Measurements from ENCODE around the gene CA12. TPM values are rescaled to one million over a fixed set of nuclear protein-coding genes. Genes with fewer than 3 reads are reported as not detected.

Gene CA12
- total and polyA plus RNA-seq, 10 of the 15 experiments (the other 5 are each of a cell fraction or from before 2014, with no cell fraction given), result 0.03 to 0.10 TPM; not detected in 8

- Histone ChIP-seq H3K79me2 (ENCODE audit: control insufficient read depth, insufficient read depth, low read length) (no peaks in the 10 kb centered on the region), H3K27ac (ENCODE audit: control insufficient read depth, insufficient read depth) (no peak overlapping the region), H3K27me3 (replicated peaks in 1 of 2; ENCODE audit: control insufficient read depth in 2 of 2, insufficient read depth in 2 of 2, low read length in 1 of 2) (no peaks in the 10 kb centered on the region), H3K4me2 (ENCODE audit: control insufficient read depth, insufficient read depth) (no peak overlapping the region), H3K4me1 (ENCODE audit: control insufficient read depth, insufficient read depth, low read length) (no peaks in the 10 kb centered on the region), H3K4me3 (no peak overlapping the region), H2AFZ (ENCODE audit: control insufficient read depth, low read depth, low read length) (no peak overlapping the region), H3K9me3 (replicated peaks; ENCODE audit: control insufficient read depth, insufficient read depth, low read length) (no peaks in the 10 kb centered on the region), H3K9ac (ENCODE audit: control insufficient read depth, insufficient read depth, low read length) (no peak overlapping the region), H4K20me1 (ENCODE audit: control insufficient read depth, insufficient read depth) (no peaks in the 10 kb centered on the region), H3K36me3 (ENCODE audit: control insufficient read depth in 2 of 2, insufficient read depth in 2 of 2, low read length in 1 of 2) (no peaks in the 10 kb centered on the region)
- ChIA-PET CTCF (interaction anchor here (0.6 to 1.4 kb wide), 6 partner anchors 9 to 127 kb away, joined by 3 to 4 read pairs (median 3); no protein-coding TSS in a partner anchor), RAD21 (ENCODE audit: unreplicated experiment) (no interaction called here), SMC1A (ENCODE audit: uncharacterized antibody, unreplicated experiment) (interaction anchor here (1.0 to 2.3 kb wide), 3 partner anchors 9 to 15 kb away, joined by 4 to 8 read pairs (median 4); no protein-coding TSS in a partner anchor), POLR2A (no interaction called here)
- in situ Hi-C loops (cut with MboI) (no loop called here), intact Hi-C loops (cut with micrococcal nuclease; ENCODE audit: unreplicated experiment) (no loop called here)
- no peak for TF ChIP-seq KAT2A (conservative IDR thresholded peaks at IDR 0.05; ENCODE audit: control insufficient read depth, low read depth, low read length)
- TF ChIP-seq CHD1 (IDR thresholded peaks at IDR 0.05; ENCODE audit: low read depth, low read length), result no peak
- no peak for TF ChIP-seq ZNF622 (IDR thresholded peaks at IDR 0.05)
- TF ChIP-seq NFIC (IDR thresholded peaks at IDR 0.05; ENCODE audit: low read depth, low read length), result no peak
- TF ChIP-seq YY1 (IDR thresholded peaks at IDR 0.05; ENCODE audit: low read depth, low read length), result no peak
- TF ChIP-seq POLR2AphosphoS2 (IDR thresholded peaks at IDR 0.05; ENCODE audit: low read depth, low read length), result no peak
- no peak for TF ChIP-seq MEF2A (IDR thresholded peaks at IDR 0.05; ENCODE audit: insufficient read depth, low read depth, low read length)
- TF ChIP-seq STAT1 (conservative IDR thresholded peaks at IDR 0.05), result no peak
- no peak for TF ChIP-seq ATF7 (IDR thresholded peaks at IDR 0.05; ENCODE audit: low read depth)
- TF ChIP-seq EED (IDR thresholded peaks at IDR 0.05; ENCODE audit: low read depth), result no peak
- TF ChIP-seq POLR2AphosphoS5 (IDR thresholded peaks at IDR 0.05; ENCODE audit: low read length), result no peak
- no peak for TF ChIP-seq EP300 (IDR thresholded peaks at IDR 0.05; ENCODE audit: borderline replicate concordance in 1 of 2, control insufficient read depth in 1 of 2, low read depth in 2 of 2, low read length in 2 of 2)
- TF ChIP-seq JUND (IDR thresholded peaks at IDR 0.05; ENCODE audit: low read depth, low read length), result no peak
- FAIRE-seq, result no peak
- no TSS peak for BruUV-seq (replicated peaks)
- no peak for DNase-seq (ENCODE audit: low read depth, low spot score)
- WGBS (ENCODE audit: insufficient coverage, insufficient replicate concordance, low lambda C conversion rate, missing lambda C conversion rate), result 54% methylated on average over 7 of the region's 7 CpGs
- no peak for ATAC-seq
Observed at GRCh38 chr15:63414474-63415120, 33.0 kb upstream of the CA12 start.
